ENCODE measurements around the gene TPST2.
"Not testable (repeated sequence)": the region's sequence is repeated elsewhere in the genome, so short reads cannot be mapped to it uniquely, and the experiment has no call there.

Gene TPST2

DNA sequence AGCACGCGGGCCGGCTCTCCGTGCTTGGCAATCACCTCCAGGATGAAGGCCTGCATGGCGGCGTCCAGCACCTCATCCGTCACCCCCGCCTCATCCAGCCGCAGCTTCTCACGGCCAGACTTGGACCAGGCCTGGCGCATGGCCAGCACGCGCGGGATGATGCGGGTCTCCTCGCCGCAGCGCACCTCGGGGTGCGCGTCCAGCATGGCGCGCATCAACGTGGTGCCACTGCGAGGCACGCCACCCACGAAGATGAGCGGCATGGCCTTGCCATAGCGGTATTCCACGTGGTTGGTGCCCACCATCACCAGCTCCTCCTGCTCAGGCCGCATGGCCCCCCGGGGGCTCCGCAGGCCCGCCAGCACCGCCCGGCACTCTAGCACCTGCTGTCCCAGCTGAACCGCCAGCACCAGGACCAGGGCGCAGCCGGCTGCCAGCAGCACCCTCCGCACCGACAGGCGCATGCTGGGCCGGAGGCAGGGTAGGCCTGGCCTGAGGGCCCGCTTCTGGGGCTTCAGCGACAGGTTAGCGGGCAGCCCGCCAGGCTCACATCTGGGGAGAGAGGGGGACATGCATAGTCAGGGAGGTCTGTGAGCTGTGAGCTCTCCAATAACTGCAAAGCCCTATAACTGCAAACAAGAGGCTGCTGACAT lies 48.6 kb downstream of the TPST2 start:
- H3K9ac ChIP-seq (ENCODE audit: low read depth in 1 of 2, low read length in 2 of 2), result no peak overlapping the region
- H3K36me3 ChIP-seq (ENCODE audit: control insufficient read depth in 1 of 2, insufficient read depth in 2 of 2, low read length in 2 of 2), result peaks cover 8 to 40% of the 10 kb centered on the region in 2 donors
- H3K27me3 ChIP-seq (ENCODE audit: control insufficient read depth in 1 of 2, insufficient read depth in 2 of 2, low read length in 2 of 2), result no peaks in the 10 kb centered on the region
- no peaks in the 10 kb centered on the region for H3K9me3 ChIP-seq (ENCODE audit: control insufficient read depth in 1 of 2, low read length in 2 of 2)
- H3K4me1 ChIP-seq (ENCODE audit: control insufficient read depth in 1 of 2, insufficient read depth in 2 of 2, low read length in 2 of 2), result peaks cover 0 to 3% of the 10 kb centered on the region in 2 donors
- no peak overlapping the region for H3K4me3 ChIP-seq (ENCODE audit: low read depth in 1 of 2, low read length in 2 of 2)
- no peak overlapping the region for H3K27ac ChIP-seq (ENCODE audit: low read depth, low read length)

GRCh38 chr22:26540119-26540518 lies 49.8 kb downstream of the TPST2 start:
- Histone ChIP-seq H3K27me3 (ENCODE audit: control insufficient read depth in 1 of 2, insufficient read depth in 2 of 2, low read length in 2 of 2) (no peaks in the 10 kb centered on the region), H3K27ac (ENCODE audit: low read depth, low read length) (no peak overlapping the region), H3K9me3 (ENCODE audit: control insufficient read depth in 1 of 2, low read length in 2 of 2) (no peaks in the 10 kb centered on the region), H3K36me3 (ENCODE audit: control insufficient read depth in 1 of 2, insufficient read depth in 2 of 2, low read length in 2 of 2) (peaks cover 8 to 44% of the 10 kb centered on the region in 2 donors), H3K4me1 (ENCODE audit: control insufficient read depth in 1 of 2, insufficient read depth in 2 of 2, low read length in 2 of 2) (peaks cover 3 to 4% of the 10 kb centered on the region in 2 donors), H3K9ac (ENCODE audit: low read depth in 1 of 2, low read length in 2 of 2) (no peak overlapping the region), H3K4me3 (ENCODE audit: low read depth in 1 of 2, low read length in 2 of 2) (no peak overlapping the region)

DNA sequence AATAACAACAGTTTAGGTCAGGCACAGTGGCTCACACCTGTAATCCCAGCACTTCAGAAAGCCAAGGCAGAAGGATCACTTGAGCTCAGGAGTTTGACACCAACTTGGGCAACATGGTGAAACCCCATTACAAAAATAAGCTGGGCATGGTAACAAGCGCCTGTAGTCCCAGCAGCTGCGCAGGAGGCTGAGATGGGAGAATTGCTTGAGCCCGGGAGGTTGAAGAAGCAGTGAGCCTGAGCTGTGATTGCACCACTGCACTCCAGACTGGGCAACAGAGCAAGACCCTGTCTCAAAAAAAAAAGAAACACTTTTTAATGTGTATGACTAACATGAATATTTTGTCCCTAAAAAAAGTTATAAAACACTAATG lies 53.2 kb downstream of the TPST2 start:
- H3K36me3 ChIP-seq (ENCODE audit: control insufficient read depth in 1 of 2, insufficient read depth in 2 of 2, low read length in 2 of 2), result peaks cover 12 to 50% of the 10 kb centered on the region in 2 donors
- H3K27me3 ChIP-seq (ENCODE audit: control insufficient read depth in 1 of 2, insufficient read depth in 2 of 2, low read length in 2 of 2), result no peaks in the 10 kb centered on the region

GRCh38 chr22:26536056-26536761 lies 53.7 kb downstream of the TPST2 start:
- Histone ChIP-seq H3K9me3 (ENCODE audit: control insufficient read depth in 1 of 2, low read length in 2 of 2) (no peaks in the 10 kb centered on the region), H3K9ac (ENCODE audit: low read depth in 1 of 2, low read length in 2 of 2) (no peak overlapping the region), H3K36me3 (ENCODE audit: control insufficient read depth in 1 of 2, insufficient read depth in 2 of 2, low read length in 2 of 2) (peaks cover 12 to 47% of the 10 kb centered on the region in 2 donors), H3K27ac (ENCODE audit: low read depth, low read length) (no peak overlapping the region), H3K4me1 (ENCODE audit: control insufficient read depth in 1 of 2, insufficient read depth in 2 of 2, low read length in 2 of 2) (peaks cover 4 to 6% of the 10 kb centered on the region in 2 donors), H3K4me3 (ENCODE audit: low read depth in 1 of 2, low read length in 2 of 2) (no peak overlapping the region), H3K27me3 (ENCODE audit: control insufficient read depth in 1 of 2, insufficient read depth in 2 of 2, low read length in 2 of 2) (no peaks in the 10 kb centered on the region)

More for the DNA sequence above, 53.2 kb downstream of the TPST2 start:
- Histone ChIP-seq H3K9me3 (ENCODE audit: control insufficient read depth in 1 of 2, low read length in 2 of 2) (no peaks in the 10 kb centered on the region), H3K4me3 (ENCODE audit: low read depth in 1 of 2, low read length in 2 of 2) (no peak overlapping the region), H3K9ac (ENCODE audit: low read depth in 1 of 2, low read length in 2 of 2) (no peak overlapping the region), H3K4me1 (ENCODE audit: control insufficient read depth in 1 of 2, insufficient read depth in 2 of 2, low read length in 2 of 2) (peaks cover 4 to 6% of the 10 kb centered on the region in 2 donors), H3K27ac (ENCODE audit: low read depth, low read length) (no peak overlapping the region)

GRCh38 chr22:26535603-26535908 lies 54.4 kb downstream of the TPST2 start:
- Histone ChIP-seq H3K27ac (ENCODE audit: low read depth, low read length) (no peak overlapping the region), H3K9ac (ENCODE audit: low read depth in 1 of 2, low read length in 2 of 2) (no peak overlapping the region), H3K4me1 (ENCODE audit: control insufficient read depth in 1 of 2, insufficient read depth in 2 of 2, low read length in 2 of 2) (peaks cover 4 to 6% of the 10 kb centered on the region in 2 donors), H3K27me3 (ENCODE audit: control insufficient read depth in 1 of 2, insufficient read depth in 2 of 2, low read length in 2 of 2) (no peaks in the 10 kb centered on the region), H3K4me3 (ENCODE audit: low read depth in 1 of 2, low read length in 2 of 2) (no peak overlapping the region), H3K36me3 (ENCODE audit: control insufficient read depth in 1 of 2, insufficient read depth in 2 of 2, low read length in 2 of 2) (peaks cover 9 to 41% of the 10 kb centered on the region in 2 donors), H3K9me3 (ENCODE audit: control insufficient read depth in 1 of 2, low read length in 2 of 2) (no peaks in the 10 kb centered on the region)

DNA sequence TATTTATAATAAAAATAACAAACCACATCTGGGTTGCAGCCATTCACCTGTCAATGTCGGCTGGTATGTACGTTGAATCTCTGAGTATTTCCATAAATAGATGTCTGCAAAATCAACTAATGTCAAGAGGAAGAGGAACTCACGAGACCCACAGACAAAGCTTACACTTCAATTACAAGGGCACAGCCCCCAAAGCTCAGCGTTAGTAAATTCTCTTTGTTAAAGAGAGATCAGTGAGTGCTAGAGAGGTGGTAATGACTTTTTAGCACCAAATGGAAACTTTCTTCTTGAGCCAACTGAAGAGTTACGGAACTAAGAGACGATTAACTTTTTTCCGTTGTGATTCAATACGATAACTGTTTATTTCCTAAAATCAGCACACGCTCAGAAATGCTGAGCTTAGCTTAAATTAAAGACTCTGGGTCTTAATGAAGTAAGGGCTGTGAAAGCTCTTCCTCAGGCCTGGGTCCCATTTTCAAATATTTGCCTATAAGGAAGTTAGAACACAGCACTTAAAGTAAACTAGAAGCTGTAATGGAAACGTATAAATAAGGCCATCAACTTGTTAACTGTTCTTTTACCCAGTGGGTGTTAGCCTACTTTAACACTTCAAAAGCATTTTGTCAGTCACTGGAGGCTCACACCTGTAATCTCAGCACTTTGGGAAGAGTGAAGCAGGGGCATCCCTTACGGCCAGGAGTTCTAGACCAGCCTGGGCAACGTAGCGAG lies 54.9 kb downstream of the TPST2 start:
- Histone ChIP-seq H3K9me3 (ENCODE audit: control insufficient read depth in 1 of 2, low read length in 2 of 2) (no peaks in the 10 kb centered on the region), H3K9ac (ENCODE audit: low read depth in 1 of 2, low read length in 2 of 2) (no peak overlapping the region), H3K4me1 (ENCODE audit: control insufficient read depth in 1 of 2, insufficient read depth in 2 of 2, low read length in 2 of 2) (peaks cover 4 to 6% of the 10 kb centered on the region in 2 donors), H3K4me3 (ENCODE audit: low read depth in 1 of 2, low read length in 2 of 2) (no peak overlapping the region), H3K27ac (ENCODE audit: low read depth, low read length) (peak overlapping the region; percentile 36), H3K36me3 (ENCODE audit: control insufficient read depth in 1 of 2, insufficient read depth in 2 of 2, low read length in 2 of 2) (peaks cover 9 to 41% of the 10 kb centered on the region in 2 donors), H3K27me3 (ENCODE audit: control insufficient read depth in 1 of 2, insufficient read depth in 2 of 2, low read length in 2 of 2) (no peaks in the 10 kb centered on the region)

GRCh38 chr22:26534171-26534855 lies 55.6 kb downstream of the TPST2 start:
- Histone ChIP-seq H3K4me3 (ENCODE audit: low read depth in 1 of 2, low read length in 2 of 2) (no peak overlapping the region), H3K27ac (ENCODE audit: low read depth, low read length) (no peak overlapping the region), H3K27me3 (ENCODE audit: control insufficient read depth in 1 of 2, insufficient read depth in 2 of 2, low read length in 2 of 2) (no peaks in the 10 kb centered on the region), H3K9me3 (ENCODE audit: control insufficient read depth in 1 of 2, low read length in 2 of 2) (no peaks in the 10 kb centered on the region), H3K36me3 (ENCODE audit: control insufficient read depth in 1 of 2, insufficient read depth in 2 of 2, low read length in 2 of 2) (peaks cover 13 to 38% of the 10 kb centered on the region in 2 donors), H3K4me1 (ENCODE audit: control insufficient read depth in 1 of 2, insufficient read depth in 2 of 2, low read length in 2 of 2) (peaks cover 4 to 6% of the 10 kb centered on the region in 2 donors), H3K9ac (ENCODE audit: low read depth in 1 of 2, low read length in 2 of 2) (no peak overlapping the region)

DNA sequence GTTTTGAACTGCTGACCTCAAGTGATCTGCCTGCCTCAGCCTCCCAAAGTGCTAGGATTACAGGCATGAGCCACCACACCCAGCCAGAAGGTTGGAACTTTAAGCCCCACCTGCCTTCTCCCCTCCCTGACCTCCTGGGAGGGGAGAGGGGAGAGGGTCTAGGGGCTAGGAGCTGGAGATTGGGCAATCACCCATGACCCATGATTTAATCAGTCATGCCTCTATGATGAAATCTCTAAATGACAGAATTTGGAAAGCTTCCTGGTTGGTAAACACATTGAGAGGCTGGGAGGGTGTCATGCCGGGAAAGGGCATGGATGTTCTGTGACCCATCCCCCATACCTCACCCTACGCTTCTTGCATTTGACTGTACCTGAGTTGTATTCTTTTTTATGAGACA lies 60.6 kb downstream of the TPST2 start:
- Histone ChIP-seq H3K27ac (ENCODE audit: low read depth, low read length) (no peak overlapping the region), H3K27me3 (ENCODE audit: control insufficient read depth in 1 of 2, insufficient read depth in 2 of 2, low read length in 2 of 2) (no peaks in the 10 kb centered on the region), H3K36me3 (ENCODE audit: control insufficient read depth in 1 of 2, insufficient read depth in 2 of 2, low read length in 2 of 2) (peaks cover 19 to 41% of the 10 kb centered on the region in 2 donors), H3K9me3 (ENCODE audit: control insufficient read depth in 1 of 2, low read length in 2 of 2) (no peaks in the 10 kb centered on the region), H3K4me1 (ENCODE audit: control insufficient read depth in 1 of 2, insufficient read depth in 2 of 2, low read length in 2 of 2) (peaks cover 6 to 11% of the 10 kb centered on the region in 2 donors), H3K4me3 (ENCODE audit: low read depth in 1 of 2, low read length in 2 of 2) (no peak overlapping the region), H3K9ac (ENCODE audit: low read depth in 1 of 2, low read length in 2 of 2) (no peak overlapping the region)

DNA sequence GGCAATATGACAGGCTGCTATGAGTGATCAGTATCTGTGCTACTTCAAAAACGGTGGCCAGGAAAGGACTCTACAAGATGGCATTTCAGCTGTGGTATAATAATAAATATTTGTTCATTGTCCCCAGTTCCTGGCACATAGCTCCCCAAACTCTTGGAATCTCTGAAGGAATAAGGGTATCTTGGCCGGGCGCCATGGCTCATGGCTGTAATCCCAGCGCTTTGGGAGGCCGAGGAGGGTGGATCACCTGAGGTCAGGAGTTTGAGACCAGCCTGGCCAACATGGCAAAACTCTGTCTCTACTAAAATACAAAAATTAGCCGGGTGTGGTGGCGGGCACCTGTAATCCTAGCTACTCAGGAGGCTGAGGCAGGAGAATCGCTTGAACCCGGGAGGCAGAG lies 61.4 kb downstream of the TPST2 start:
- H3K9me3 ChIP-seq (ENCODE audit: control insufficient read depth in 1 of 2, low read length in 2 of 2); H3K27me3 ChIP-seq (ENCODE audit: control insufficient read depth in 1 of 2, insufficient read depth in 2 of 2, low read length in 2 of 2); H3K4me3 ChIP-seq (ENCODE audit: low read depth in 1 of 2, low read length in 2 of 2); H3K9ac ChIP-seq (ENCODE audit: low read depth in 1 of 2, low read length in 2 of 2); H3K4me1 ChIP-seq (ENCODE audit: control insufficient read depth in 1 of 2, insufficient read depth in 2 of 2, low read length in 2 of 2); H3K27ac ChIP-seq (ENCODE audit: low read depth, low read length): not testable (repeated sequence)
- peaks cover 19 to 36% of the 10 kb centered on the region in 2 donors for H3K36me3 ChIP-seq (ENCODE audit: control insufficient read depth in 1 of 2, insufficient read depth in 2 of 2, low read length in 2 of 2)

All from duodenal mucosa (tissue), 2 donors.